Endometrial microvascular endothelial cells (primary cell): ENCODE data around the gene VIT. TPM values are rescaled to one million over a fixed set of nuclear protein-coding genes. Genes with fewer than 3 reads are reported as not detected.

Experiments used
- in situ Hi-C: cut with HindIII; loops from 2 replicates; pipeline ENCODE4 v1.10.0; 2017; ENCODE audit warnings: low sequenced_read_pairs, low pct_unique_long_range_greater_than_20kb; ENCODE audit errors: inconsistent ontology term
- total RNA-seq: library from RNA; depleted of rRNA; stranded (reverse); fragments of >200 nt; gene quantifications from one replicate; pipeline ENCODE4 v1.2.3, GENCODE V29; 2015; ENCODE audit errors: inconsistent ontology term

Gene VIT
- total RNA-seq, 1 donor from 2014 or later, result 0.19 TPM

- in situ Hi-C loops, result no loop called here
Measured at GRCh38 chr2:36740061-36740460, 43.6 kb downstream of the VIT start.

- in situ Hi-C loops, result no loop called here
Measured at GRCh38 chr2:36741188-36741837, 44.8 kb downstream of the VIT start.

- in situ Hi-C loops, result no loop called here
Measured at GRCh38 chr2:36743954-36744353, 47.4 kb downstream of the VIT start.

GRCh38 chr2:36748166-36748565 is 51.7 kb downstream of the VIT start:
- in situ Hi-C loops, result no loop called here

- in situ Hi-C loops, result no loop called here
Measured at GRCh38 chr2:36750101-36750500, 53.6 kb downstream of the VIT start.

GRCh38 chr2:36753706-36754221 is 57.3 kb downstream of the VIT start:
- in situ Hi-C loops, result no loop called here

GRCh38 chr2:36754578-36754977 is 58.1 kb downstream of the VIT start:
- in situ Hi-C loops, result no loop called here

GRCh38 chr2:36756438-36756837 is 59.9 kb downstream of the VIT start:
- in situ Hi-C loops, result no loop called here

GRCh38 chr2:36762764-36763490 is 66.4 kb downstream of the VIT start:
- in situ Hi-C loops, result no loop called here

- in situ Hi-C loops, result no loop called here
Measured at GRCh38 chr2:36769106-36769505, 72.6 kb downstream of the VIT start.

GRCh38 chr2:36770542-36771287 is 74.2 kb downstream of the VIT start:
- in situ Hi-C loops, result no loop called here

- in situ Hi-C loops, result no loop called here
Measured at GRCh38 chr2:36771671-36772070, 75.2 kb downstream of the VIT start.

- in situ Hi-C loops, result no loop called here
Measured at GRCh38 chr2:36773947-36774346, 77.4 kb downstream of the VIT start.

GRCh38 chr2:36775261-36775660 is 78.8 kb downstream of the VIT start:
- in situ Hi-C loops, result no loop called here

GRCh38 chr2:36775806-36776205 is 79.3 kb downstream of the VIT start:
- in situ Hi-C loops, result no loop called here

- in situ Hi-C loops, result no loop called here
Measured at GRCh38 chr2:36777272-36777671, 80.8 kb downstream of the VIT start.

GRCh38 chr2:36777788-36778187 is 81.3 kb downstream of the VIT start:
- in situ Hi-C loops, result no loop called here

GRCh38 chr2:36779462-36779861 is 83.0 kb downstream of the VIT start:
- in situ Hi-C loops, result no loop called here

GRCh38 chr2:36780231-36780839 is 83.8 kb downstream of the VIT start:
- in situ Hi-C loops, result no loop called here
